Skeletal muscle cell (primary cell): ENCODE data around the gene CTSW.
A peak's percentile ranks its signal among the peaks of the same experiment; 100 is the strongest.
"Not testable (repeated sequence)": the region's sequence is repeated elsewhere in the genome, so short reads cannot be mapped to it uniquely, and the experiment has no call there.

Experiments
- DNase-seq: peaks from one replicate; pipeline ENCODE4 v3.0.0-alpha.2; 2010; ENCODE audit warnings: low read depth
- H3K4me3 ChIP-seq: 2 replicates; pipeline ENCODE4 v1.5.1; 2011; ENCODE audit warnings: low read depth, mild to moderate bottlenecking, control low read depth, low read length, moderate library complexity

Gene CTSW

GRCh38 chr11:65879617-65880016, at the start of gene CTSW:
Gene CTSW (plus strand): TSS chr11:65879837. CDS start chr11:65879855, 18 bp downstream.
- no peak within 1 kb of the TSS for H3K4me3 ChIP-seq
- DNase-seq: no peak

- DNase-seq, H3K4me3 ChIP-seq: not testable (repeated sequence)
Measured at GRCh38 chr11:65832231-65832630, 47.4 kb upstream of the CTSW start.

- DNase-seq: peak; percentile 71
- H3K4me3 ChIP-seq: peak within 1 kb of the TSS; percentile 68
Measured at GRCh38 chr11:65833297-65834030, 46.2 kb upstream of the CTSW start, which contains the start of gene SNX32. Gene SNX32 (plus strand): TSS chr11:65833963. CDS start chr11:65834066, 103 bp downstream.

- DNase-seq: no peak
- peak overlapping the region; percentile 68 for H3K4me3 ChIP-seq
Measured at GRCh38 chr11:65834202-65834601, 45.4 kb upstream of the CTSW start.

- H3K4me3 ChIP-seq: no peak overlapping the region
- DNase-seq: no peak
Measured at GRCh38 chr11:65842144-65842543, 37.5 kb upstream of the CTSW start.

GRCh38 chr11:65843811-65844210, 35.8 kb upstream of the CTSW start:
- no peak for DNase-seq
- H3K4me3 ChIP-seq: no peak overlapping the region

GRCh38 chr11:65844231-65844872, 35.3 kb upstream of the CTSW start:
- no peak for DNase-seq
- no peak overlapping the region for H3K4me3 ChIP-seq

- DNase-seq: no peak
- no peak overlapping the region for H3K4me3 ChIP-seq
Measured at GRCh38 chr11:65847746-65848145, 31.9 kb upstream of the CTSW start.

- DNase-seq, H3K4me3 ChIP-seq: not testable (repeated sequence)
Measured at GRCh38 chr11:65848693-65849092, 30.9 kb upstream of the CTSW start.

- no peak for DNase-seq
- no peak overlapping the region for H3K4me3 ChIP-seq
Measured at GRCh38 chr11:65849366-65849765, 30.3 kb upstream of the CTSW start.

GRCh38 chr11:65849771-65850216, 29.8 kb upstream of the CTSW start:
- DNase-seq: no peak
- H3K4me3 ChIP-seq: no peak overlapping the region

- no peak overlapping the region for H3K4me3 ChIP-seq
- DNase-seq: no peak
Measured at GRCh38 chr11:65850217-65851082, 29.2 kb upstream of the CTSW start.

GRCh38 chr11:65851083-65851579, 28.5 kb upstream of the CTSW start:
- no peak overlapping the region for H3K4me3 ChIP-seq
- DNase-seq: no peak

GRCh38 chr11:65851811-65852507, 27.7 kb upstream of the CTSW start:
- no peak overlapping the region for H3K4me3 ChIP-seq
- DNase-seq: no peak

GRCh38 chr11:65852508-65853245, 27.0 kb upstream of the CTSW start:
- no peak for DNase-seq
- no peak overlapping the region for H3K4me3 ChIP-seq

- no peak overlapping the region for H3K4me3 ChIP-seq
- no peak for DNase-seq
Measured at GRCh38 chr11:65853246-65853979, 26.2 kb upstream of the CTSW start.

- no peak overlapping the region for H3K4me3 ChIP-seq
- DNase-seq: no peak
Measured at GRCh38 chr11:65854161-65854592, 25.5 kb upstream of the CTSW start.
